ENCODE data around the gene EFNA3.

Gene EFNA3

GRCh38 chr1:155078469-155079209 lies at the start of gene EFNA3:
TSS of gene EFNA3 (plus strand) at chr1:155078837. CDS start at chr1:155078942, 105 bp downstream.
- ATAC-seq (peak; percentile 17), DNase-seq (peak; percentile 76)
- H3K36me3 Mint-ChIP-seq (ENCODE audit: low read depth): no peaks in the 10 kb centered on the region
- peak within 1 kb of the TSS; percentile 67 for H3K27ac Mint-ChIP-seq
- H3K4me1 Mint-ChIP-seq: peaks cover 33% of the 10 kb centered on the region
- no peaks in the 10 kb centered on the region for H3K9me3 Mint-ChIP-seq
- peaks cover 37% of the 10 kb centered on the region for H3K27me3 Mint-ChIP-seq
- H3K4me3 Mint-ChIP-seq: peak within 1 kb of the TSS; percentile 59

- H3K27ac Mint-ChIP-seq: no peak overlapping the region
These were observed 49.0 kb upstream of the EFNA3 start for GRCh38 chr1:155029513-155030242.

GRCh38 chr1:155030243-155030795 lies 48.3 kb upstream of the EFNA3 start:
- no peaks in the 10 kb centered on the region for H3K36me3 Mint-ChIP-seq (ENCODE audit: low read depth)
- no peaks in the 10 kb centered on the region for H3K9me3 Mint-ChIP-seq
- H3K27ac Mint-ChIP-seq: no peak overlapping the region

More at GRCh38 chr1:155029513-155030242, 49.0 kb upstream of the EFNA3 start:
- no peaks in the 10 kb centered on the region for H3K9me3 Mint-ChIP-seq
- ATAC-seq (no peak), DNase-seq (no peak)
- H3K27me3 Mint-ChIP-seq: peaks cover 4% of the 10 kb centered on the region
- no peak overlapping the region for H3K4me3 Mint-ChIP-seq
- H3K4me1 Mint-ChIP-seq: no peaks in the 10 kb centered on the region
- no peaks in the 10 kb centered on the region for H3K36me3 Mint-ChIP-seq (ENCODE audit: low read depth)

GRCh38 chr1:155030899-155031298 lies 47.7 kb upstream of the EFNA3 start:
- no peaks in the 10 kb centered on the region for H3K9me3 Mint-ChIP-seq
- H3K27me3 Mint-ChIP-seq: peaks cover 4% of the 10 kb centered on the region
- no peak overlapping the region for H3K4me3 Mint-ChIP-seq
- ATAC-seq: no peak
- H3K27ac Mint-ChIP-seq: no peak overlapping the region
- H3K4me1 Mint-ChIP-seq: no peaks in the 10 kb centered on the region
- no peak for DNase-seq
- no peaks in the 10 kb centered on the region for H3K36me3 Mint-ChIP-seq (ENCODE audit: low read depth)

More at GRCh38 chr1:155030243-155030795, 48.3 kb upstream of the EFNA3 start:
- Mint-ChIP-seq H3K4me1 (no peaks in the 10 kb centered on the region), H3K4me3 (no peak overlapping the region), H3K27me3 (peaks cover 4% of the 10 kb centered on the region)
- DNase-seq (no peak), ATAC-seq (no peak)

GRCh38 chr1:155032886-155033285 lies 45.8 kb upstream of the EFNA3 start:
- H3K4me1 Mint-ChIP-seq: peaks cover 1% of the 10 kb centered on the region
- H3K4me3 Mint-ChIP-seq: no peak overlapping the region
- ATAC-seq: no peak
- no peak for DNase-seq
- no peak overlapping the region for H3K27ac Mint-ChIP-seq
- H3K36me3 Mint-ChIP-seq (ENCODE audit: low read depth): no peaks in the 10 kb centered on the region
- H3K9me3 Mint-ChIP-seq: no peaks in the 10 kb centered on the region
- peaks cover 4% of the 10 kb centered on the region for H3K27me3 Mint-ChIP-seq

- peaks cover 1% of the 10 kb centered on the region for H3K4me1 Mint-ChIP-seq
- no peak for DNase-seq
- H3K36me3 Mint-ChIP-seq (ENCODE audit: low read depth): no peaks in the 10 kb centered on the region
- H3K27me3 Mint-ChIP-seq: peaks cover 4% of the 10 kb centered on the region
- ATAC-seq: no peak
- H3K27ac Mint-ChIP-seq: no peak within 1 kb of the TSS
- H3K4me3 Mint-ChIP-seq: no peak within 1 kb of the TSS
- no peaks in the 10 kb centered on the region for H3K9me3 Mint-ChIP-seq
These were observed 45.1 kb upstream of the EFNA3 start, which contains the start of the genes DCST1 and DCST2 for GRCh38 chr1:155033524-155033923. TSS of gene DCST1 (plus strand) at chr1:155033824. CDS start at chr1:155034037, 213 bp downstream. TSS of gene DCST2 (minus strand) at chr1:155033781. CDS start at chr1:155033701, 80 bp downstream.

GRCh38 chr1:155034318-155035208 lies 44.1 kb upstream of the EFNA3 start:
- Mint-ChIP-seq H3K36me3 (ENCODE audit: low read depth) (no peaks in the 10 kb centered on the region), H3K27me3 (peaks cover 4% of the 10 kb centered on the region), H3K4me3 (no peak overlapping the region), H3K9me3 (no peaks in the 10 kb centered on the region), H3K4me1 (peaks cover 1% of the 10 kb centered on the region), H3K27ac (no peak overlapping the region)
- ATAC-seq (no peak), DNase-seq (no peak)

GRCh38 chr1:155035936-155036335 lies 42.7 kb upstream of the EFNA3 start:
- Mint-ChIP-seq H3K27ac (no peak overlapping the region), H3K4me1 (peaks cover 1% of the 10 kb centered on the region), H3K27me3 (peaks cover 4% of the 10 kb centered on the region)

GRCh38 chr1:155037043-155037442 lies 41.6 kb upstream of the EFNA3 start:
- Mint-ChIP-seq H3K27me3 (peaks cover 4% of the 10 kb centered on the region), H3K9me3 (no peaks in the 10 kb centered on the region), H3K4me3 (no peak overlapping the region), H3K4me1 (peaks cover 1% of the 10 kb centered on the region), H3K36me3 (ENCODE audit: low read depth) (no peaks in the 10 kb centered on the region), H3K27ac (no peak overlapping the region)
- ATAC-seq (no peak), DNase-seq (no peak)

More at GRCh38 chr1:155035936-155036335, 42.7 kb upstream of the EFNA3 start:
- Mint-ChIP-seq H3K36me3 (ENCODE audit: low read depth) (no peaks in the 10 kb centered on the region), H3K4me3 (no peak overlapping the region), H3K9me3 (no peaks in the 10 kb centered on the region)
- no peak for ATAC-seq
- no peak for DNase-seq

GRCh38 chr1:155037851-155038441 lies 40.7 kb upstream of the EFNA3 start:
- peaks cover 1% of the 10 kb centered on the region for H3K4me1 Mint-ChIP-seq
- DNase-seq (no peak), ATAC-seq (no peak)
- H3K27ac Mint-ChIP-seq: no peak overlapping the region
- H3K4me3 Mint-ChIP-seq: no peak overlapping the region
- H3K36me3 Mint-ChIP-seq (ENCODE audit: low read depth): no peaks in the 10 kb centered on the region
- H3K9me3 Mint-ChIP-seq: no peaks in the 10 kb centered on the region
- H3K27me3 Mint-ChIP-seq: peaks cover 4% of the 10 kb centered on the region

- DNase-seq: no peak
- ATAC-seq: no peak
- no peaks in the 10 kb centered on the region for H3K9me3 Mint-ChIP-seq
- H3K4me1 Mint-ChIP-seq: peaks cover 1% of the 10 kb centered on the region
- no peak overlapping the region for H3K27ac Mint-ChIP-seq
- H3K4me3 Mint-ChIP-seq: no peak overlapping the region
- no peaks in the 10 kb centered on the region for H3K36me3 Mint-ChIP-seq (ENCODE audit: low read depth)
- H3K27me3 Mint-ChIP-seq: peaks cover 4% of the 10 kb centered on the region
These were observed 39.9 kb upstream of the EFNA3 start for GRCh38 chr1:155038602-155039307.

- peaks cover 1% of the 10 kb centered on the region for H3K4me1 Mint-ChIP-seq
- H3K27me3 Mint-ChIP-seq: no peaks in the 10 kb centered on the region
- no peaks in the 10 kb centered on the region for H3K9me3 Mint-ChIP-seq
- no peaks in the 10 kb centered on the region for H3K36me3 Mint-ChIP-seq (ENCODE audit: low read depth)
- DNase-seq (no peak), ATAC-seq (no peak)
- H3K27ac Mint-ChIP-seq: no peak overlapping the region
- H3K4me3 Mint-ChIP-seq: no peak overlapping the region
These were observed 39.3 kb upstream of the EFNA3 start for GRCh38 chr1:155039308-155039669.

- ATAC-seq (no peak), DNase-seq (no peak)
- H3K9me3 Mint-ChIP-seq: no peaks in the 10 kb centered on the region
- H3K4me1 Mint-ChIP-seq: peaks cover 12% of the 10 kb centered on the region
- H3K4me3 Mint-ChIP-seq: no peak overlapping the region
- no peak overlapping the region for H3K27ac Mint-ChIP-seq
- no peaks in the 10 kb centered on the region for H3K27me3 Mint-ChIP-seq
- no peaks in the 10 kb centered on the region for H3K36me3 Mint-ChIP-seq (ENCODE audit: low read depth)
These were observed 38.1 kb upstream of the EFNA3 start for GRCh38 chr1:155040358-155041093.

All from activated naive CD8-positive, alpha-beta T cell treated with anti-CD3 and anti-CD28 coated beads, Interleukin-2, amount 50 U/mL, for 24 hours (primary cell).